OCI-LY1 (cell line): ENCODE data around the gene ZNF222.

Source experiments
- H2AFZ ChIP-seq: fragments of 200-600 bp; sonication (generic), shearing (Covaris generic); 2 replicates; pipeline ENCODE4 v1.6.0; 2014; ENCODE audit warnings: antibody characterized with exemption, mild to moderate bottlenecking, low read length
- H3F3A ChIP-seq: fragments of 200-600 bp; sonication (generic), shearing (Covaris generic); 2 replicates; pipeline ENCODE4 v1.6.0; 2014; ENCODE audit warnings: mild to moderate bottlenecking, antibody characterized with exemption, low read length, moderate library complexity; ENCODE audit not compliant: insufficient read depth
- H3K27ac ChIP-seq: fragments of 200-600 bp; sonication (generic); 2 replicates; pipeline ENCODE4 v1.5.1; 2014; ENCODE audit warnings: low read length, mixed run types, mild to moderate bottlenecking, low read depth; ENCODE audit not compliant: poor library complexity, severe bottlenecking
- H3K27me3 ChIP-seq: fragments of 200-600 bp; sonication (generic); 2 replicates; pipeline ENCODE4 v1.6.0; 2014; ENCODE audit warnings: antibody characterized with exemption, mild to moderate bottlenecking, low read length, moderate library complexity; ENCODE audit not compliant: insufficient read depth
- H3K36me3 ChIP-seq: fragments of 200-600 bp; sonication (generic); 2 replicates; pipeline ENCODE4 v1.6.1; 2014; ENCODE audit warnings: mild to moderate bottlenecking, antibody characterized with exemption, low read length, moderate library complexity, mixed read lengths; ENCODE audit not compliant: insufficient read depth
- H3K4me1 ChIP-seq: fragments of 200-600 bp; sonication (generic); 2 replicates; pipeline ENCODE4 v1.5.1; 2014; ENCODE audit warnings: mild to moderate bottlenecking, low read length, moderate library complexity; ENCODE audit not compliant: insufficient read depth, severe bottlenecking
- H3K4me2 ChIP-seq: fragments of 200-600 bp; sonication (generic), shearing (Covaris generic); 2 replicates; pipeline ENCODE4 v1.6.1; 2014; ENCODE audit warnings: low read length
- H3K4me3 ChIP-seq: fragments of 200-600 bp; sonication (generic); 2 replicates; pipeline ENCODE4 v1.5.1; 2014; ENCODE audit warnings: low read length, low read depth, mild to moderate bottlenecking, mixed read lengths; ENCODE audit not compliant: poor library complexity, severe bottlenecking
- H3K79me2 ChIP-seq: fragments of 200-600 bp; shearing (Covaris generic); 2 replicates; pipeline ENCODE4 v1.6.1; 2016; ENCODE audit warnings: mixed run types, low read length, mixed read lengths; ENCODE audit not compliant: insufficient read depth
- H3K9ac ChIP-seq: fragments of 200-600 bp; sonication (generic), shearing (Covaris generic); 2 replicates; pipeline ENCODE4 v1.6.1; 2014; ENCODE audit warnings: mild to moderate bottlenecking, low read length, mixed read lengths
- H3K9me2 ChIP-seq: fragments of 200-600 bp; sonication (generic), shearing (Covaris generic); 2 replicates; pipeline ENCODE4 v1.6.1; 2014; ENCODE audit warnings: low read depth, mild to moderate bottlenecking, low read length, mixed read lengths
- H3K9me3 ChIP-seq: fragments of 200-600 bp; shearing (Covaris generic); 2 replicates; pipeline ENCODE4 v1.6.1; 2014; ENCODE audit warnings: low read length, mixed read lengths
- H4K20me1 ChIP-seq: fragments of 200-600 bp; sonication (generic), shearing (Covaris generic); 2 replicates; pipeline ENCODE4 v1.6.0; 2016; ENCODE audit warnings: mild to moderate bottlenecking, low read length; ENCODE audit not compliant: insufficient read depth
- CTCF ChIP-seq: fragments of 200-600 bp; sonication (generic), shearing (Covaris generic); IDR thresholded peaks from 2 replicates; pipeline ENCODE4 v1.5.1; 2017; ENCODE audit warnings: mild to moderate bottlenecking, antibody characterized with exemption, low read length, moderate library complexity, mixed read lengths
- EZH2 ChIP-seq: fragments of 200-600 bp; sonication (generic), shearing (Covaris generic); IDR thresholded peaks from 2 replicates; pipeline ENCODE4 v1.8.0; 2017; ENCODE audit warnings: borderline replicate concordance, mixed run types, mild to moderate bottlenecking, antibody characterized with exemption, low read length, moderate library complexity, mixed read lengths

Gene ZNF222

GRCh38 chr19:44069415-44069814, 44.2 kb downstream of the ZNF222 start:
- H3K9me3 ChIP-seq = peaks cover 4% of the 10 kb centered on the region; the same call in 1 of the 2 replicates
- no peak overlapping the region for H3K4me3 ChIP-seq
- no peaks in the 10 kb centered on the region for H3F3A ChIP-seq
- H4K20me1 ChIP-seq = no peaks in the 10 kb centered on the region
- no peak overlapping the region for H3K4me2 ChIP-seq
- no peaks in the 10 kb centered on the region for H3K4me1 ChIP-seq
- H3K36me3 ChIP-seq = no peaks in the 10 kb centered on the region
- H3K27me3 ChIP-seq = no peaks in the 10 kb centered on the region
- no peaks in the 10 kb centered on the region for H3K79me2 ChIP-seq
- no peak overlapping the region for H3K27ac ChIP-seq
- no peaks in the 10 kb centered on the region for H3K9me2 ChIP-seq
- H2AFZ ChIP-seq = no peak overlapping the region
- H3K9ac ChIP-seq = no peak overlapping the region
- TF ChIP-seq CTCF (no peak), EZH2 (no peak)

- no peaks in the 10 kb centered on the region for H3K4me1 ChIP-seq
- H3F3A ChIP-seq = no peaks in the 10 kb centered on the region
- no peaks in the 10 kb centered on the region for H3K27me3 ChIP-seq
- TF ChIP-seq EZH2 (no peak), CTCF (no peak)
- no peak within 1 kb of the TSS for H2AFZ ChIP-seq
- H3K4me3 ChIP-seq = no peak within 1 kb of the TSS
- no peak within 1 kb of the TSS for H3K27ac ChIP-seq
- no peaks in the 10 kb centered on the region for H4K20me1 ChIP-seq
- no peak within 1 kb of the TSS for H3K4me2 ChIP-seq
- no peaks in the 10 kb centered on the region for H3K36me3 ChIP-seq
- no peak within 1 kb of the TSS for H3K9ac ChIP-seq
- H3K9me3 ChIP-seq = peaks cover 4% of the 10 kb centered on the region; the same call in 1 of the 2 replicates
- H3K9me2 ChIP-seq = no peaks in the 10 kb centered on the region
- H3K79me2 ChIP-seq = no peaks in the 10 kb centered on the region
These were observed 46.8 kb downstream of the ZNF222 start, which contains the start of gene ZNF284 for GRCh38 chr19:44071824-44072542. Gene ZNF284, plus strand, starts transcription at chr19:44072159. Its CDS starts 4,231 bp downstream, at chr19:44076390.

- Histone ChIP-seq H3K9me3 (no peaks in the 10 kb centered on the region), H3K27me3 (no peaks in the 10 kb centered on the region), H3K9me2 (no peaks in the 10 kb centered on the region), H3K4me2 (no peak overlapping the region), H4K20me1 (no peaks in the 10 kb centered on the region), H3F3A (no peaks in the 10 kb centered on the region), H3K27ac (no peak overlapping the region), H3K36me3 (no peaks in the 10 kb centered on the region), H3K4me3 (no peak overlapping the region), H3K9ac (no peak overlapping the region), H3K79me2 (no peaks in the 10 kb centered on the region), H3K4me1 (no peaks in the 10 kb centered on the region), H2AFZ (no peak overlapping the region)
- TF ChIP-seq EZH2 (no peak), CTCF (no peak)
These were observed 47.6 kb downstream of the ZNF222 start for GRCh38 chr19:44072543-44073401.
